ENCODE measurements around the gene SYNPO2L.

Gene SYNPO2L

GRCh38 chr10:73601486-73601921, 54.3 kb downstream of the SYNPO2L start:
- DNase-seq, result no peak

- no peak for DNase-seq
Measured at GRCh38 chr10:73597346-73597745, 58.5 kb downstream of the SYNPO2L start.
